ENCODE measurements around the gene NECTIN1.

- TF ChIP-seq EZH2 (IDR thresholded peaks at IDR 0.05; ENCODE audit: insufficient read depth, poor library complexity, severe bottlenecking) = no peak
- TF ChIP-seq EZH2phosphoT487 (IDR thresholded peaks at IDR 0.05; ENCODE audit: insufficient read depth, low read depth) = no peak
These were observed 29.0 kb downstream of the NECTIN1 start for GRCh38 chr11:119700030-119700429.
